ENCODE data around the gene C14orf180. TPM values are rescaled to one million over a fixed set of nuclear protein-coding genes. Genes with fewer than 3 reads are reported as not detected.

The C14orf180 gene
- polyA plus RNA-seq, 1 experiment = not detected

DNA sequence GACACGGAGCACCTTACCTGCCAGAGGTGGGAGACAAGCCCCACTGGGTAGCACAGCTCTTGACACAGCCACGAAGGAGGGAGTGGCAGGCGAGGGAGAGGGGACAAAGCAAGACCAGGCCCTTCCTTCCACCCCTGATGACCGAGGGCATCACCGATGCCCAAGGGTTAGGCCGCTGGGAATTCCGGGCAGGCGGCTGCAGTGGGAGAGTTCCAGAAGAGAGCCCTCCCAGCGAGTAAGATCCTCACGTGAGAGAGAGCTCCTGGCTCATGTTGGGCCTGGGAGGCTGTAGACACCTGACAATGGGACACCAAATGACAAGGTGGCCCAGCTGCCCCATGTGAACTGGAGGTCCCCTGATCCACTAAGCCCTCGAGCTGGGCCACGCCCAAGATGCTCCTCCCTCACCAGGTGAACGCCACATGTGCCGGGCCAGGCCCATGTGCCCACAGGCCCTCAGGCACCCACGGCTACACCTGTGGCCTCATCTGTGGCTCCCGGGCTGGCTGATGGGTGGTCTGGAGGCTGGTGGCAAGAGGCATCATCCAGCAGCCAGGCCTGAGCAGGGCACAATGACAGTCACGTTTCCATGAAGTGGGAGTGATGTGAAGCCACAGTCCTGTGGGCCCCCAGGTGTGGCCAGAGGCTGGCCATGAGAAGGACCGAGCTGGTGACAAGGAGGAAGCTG lies 32.1 kb upstream of the C14orf180 start:
- POLR2A ChIA-PET = no interaction called here
- TF ChIP-seq, protein P1, sequence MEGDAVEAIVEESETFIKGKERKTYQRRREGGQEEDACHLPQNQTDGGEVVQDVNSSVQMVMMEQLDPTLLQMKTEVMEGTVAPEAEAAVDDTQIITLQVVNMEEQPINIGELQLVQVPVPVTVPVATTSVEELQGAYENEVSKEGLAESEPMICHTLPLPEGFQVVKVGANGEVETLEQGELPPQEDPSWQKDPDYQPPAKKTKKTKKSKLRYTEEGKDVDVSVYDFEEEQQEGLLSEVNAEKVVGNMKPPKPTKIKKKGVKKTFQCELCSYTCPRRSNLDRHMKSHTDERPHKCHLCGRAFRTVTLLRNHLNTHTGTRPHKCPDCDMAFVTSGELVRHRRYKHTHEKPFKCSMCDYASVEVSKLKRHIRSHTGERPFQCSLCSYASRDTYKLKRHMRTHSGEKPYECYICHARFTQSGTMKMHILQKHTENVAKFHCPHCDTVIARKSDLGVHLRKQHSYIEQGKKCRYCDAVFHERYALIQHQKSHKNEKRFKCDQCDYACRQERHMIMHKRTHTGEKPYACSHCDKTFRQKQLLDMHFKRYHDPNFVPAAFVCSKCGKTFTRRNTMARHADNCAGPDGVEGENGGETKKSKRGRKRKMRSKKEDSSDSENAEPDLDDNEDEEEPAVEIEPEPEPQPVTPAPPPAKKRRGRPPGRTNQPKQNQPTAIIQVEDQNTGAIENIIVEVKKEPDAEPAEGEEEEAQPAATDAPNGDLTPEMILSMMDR (IDR thresholded peaks at IDR 0.05; ENCODE audit: low read depth, low read length) = no peak
- DNase-seq (ENCODE audit: low read depth, low spot score) = no peak
- Histone ChIP-seq H3K27ac (ENCODE audit: low read depth, low read length) (no peak overlapping the region), H3K4me3 (ENCODE audit: low read depth, low read length) (no peak overlapping the region), H3K27me3 (ENCODE audit: control insufficient read depth, insufficient read depth, low read length) (peaks cover 2% of the 10 kb centered on the region), H3K9me3 (ENCODE audit: control insufficient read depth, insufficient read depth, low read length) (no peaks in the 10 kb centered on the region)
- CTCF ChIA-PET = interaction anchor here (1.3 kb wide), 1 partner anchor 17 kb away, joined by 6 read pairs; no protein-coding TSS in a partner anchor

DNA sequence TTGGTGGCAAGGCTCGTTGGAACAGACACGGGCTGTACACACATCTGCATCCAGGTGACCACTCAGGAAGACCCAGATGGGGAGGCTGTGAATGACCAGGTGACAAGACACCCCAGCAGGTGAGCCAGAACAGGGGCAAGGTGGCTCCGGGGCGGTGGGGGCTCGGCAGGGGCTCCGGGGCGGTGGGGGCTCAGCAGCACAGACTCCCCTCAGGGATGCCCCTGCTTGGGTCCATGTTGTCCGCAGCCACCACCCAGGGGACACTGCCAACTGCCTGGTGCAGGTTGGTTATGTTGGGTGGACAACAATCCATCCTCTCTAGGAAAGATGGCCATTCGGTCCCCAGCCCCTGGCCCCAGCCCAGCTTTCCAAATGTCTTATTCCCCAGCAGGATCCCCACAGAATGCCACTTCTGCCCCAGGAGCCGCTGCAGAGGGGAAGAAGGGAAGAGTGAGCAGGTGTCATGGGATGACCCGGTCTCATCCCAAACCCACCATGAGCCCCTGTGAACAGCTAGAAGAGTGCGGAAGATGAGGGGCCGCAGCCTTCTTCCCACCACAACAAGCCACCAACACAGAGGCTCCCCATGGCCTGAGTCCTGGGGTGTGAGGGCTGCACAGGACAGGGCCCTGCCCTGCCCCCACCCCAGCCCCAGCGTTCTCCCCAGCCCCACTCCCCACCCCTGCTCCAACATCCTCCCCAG lies 31.4 kb upstream of the C14orf180 start:
- Histone ChIP-seq H3K27ac (ENCODE audit: low read depth, low read length) (no peak overlapping the region), H3K27me3 (ENCODE audit: control insufficient read depth, insufficient read depth, low read length) (peaks cover 2% of the 10 kb centered on the region), H3K9me3 (ENCODE audit: control insufficient read depth, insufficient read depth, low read length) (no peaks in the 10 kb centered on the region), H3K4me3 (ENCODE audit: low read depth, low read length) (no peak overlapping the region)
- TF ChIP-seq, protein P1 (IDR thresholded peaks at IDR 0.05; ENCODE audit: low read depth, low read length) = no peak
- ChIA-PET CTCF (interaction anchor here (1.3 kb wide), 1 partner anchor 16 kb away, joined by 6 read pairs; no protein-coding TSS in a partner anchor), POLR2A (no interaction called here)
- DNase-seq (ENCODE audit: low read depth, low spot score) = no peak

DNA sequence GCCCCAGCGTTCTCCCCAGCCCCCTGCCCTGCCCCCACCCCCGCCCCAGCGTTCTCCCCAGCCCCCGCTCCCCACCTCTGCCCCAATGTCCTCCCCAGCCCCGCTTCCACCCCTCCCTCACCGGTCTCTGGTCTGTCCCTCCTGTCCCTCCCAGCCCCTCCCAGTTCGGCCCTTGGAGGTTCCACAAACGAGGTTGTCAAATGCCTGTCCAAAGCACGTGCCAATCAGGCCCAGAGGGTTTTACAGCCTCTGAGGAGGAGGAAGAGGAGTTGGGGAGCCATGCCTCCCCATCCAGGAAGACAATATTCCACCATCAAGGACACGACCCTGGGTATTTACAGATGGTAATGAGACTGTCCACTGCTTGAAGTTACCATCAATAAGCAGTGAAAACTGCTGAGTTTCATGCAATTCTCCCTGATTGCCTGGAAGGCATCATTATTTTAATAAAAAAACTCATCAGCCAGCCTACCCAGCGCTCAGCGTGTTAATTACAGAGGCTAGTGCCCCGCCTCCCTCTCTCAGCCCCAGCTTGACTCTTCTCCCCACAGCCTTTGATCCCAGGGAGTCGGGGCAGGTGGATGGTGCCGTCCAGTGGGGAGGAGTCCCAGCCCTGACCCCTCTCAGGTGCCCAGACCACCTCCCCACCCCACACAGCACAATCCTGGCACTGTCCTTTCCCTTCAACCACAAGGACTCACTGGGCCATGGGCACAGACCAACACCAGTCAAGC lies 30.6 kb upstream of the C14orf180 start:
- peaks cover 2% of the 10 kb centered on the region for H3K27me3 ChIP-seq (ENCODE audit: control insufficient read depth, insufficient read depth, low read length)
- no peak for DNase-seq (ENCODE audit: low read depth, low spot score)
- POLR2A ChIA-PET = no interaction called here
- H3K27ac ChIP-seq (ENCODE audit: low read depth, low read length) = no peak overlapping the region
- CTCF ChIA-PET = no interaction called here
- no peak overlapping the region for H3K4me3 ChIP-seq (ENCODE audit: low read depth, low read length)
- TF ChIP-seq, protein P1 (IDR thresholded peaks at IDR 0.05; ENCODE audit: low read depth, low read length) = no peak
- H3K9me3 ChIP-seq (ENCODE audit: control insufficient read depth, insufficient read depth, low read length) = no peaks in the 10 kb centered on the region

DNA sequence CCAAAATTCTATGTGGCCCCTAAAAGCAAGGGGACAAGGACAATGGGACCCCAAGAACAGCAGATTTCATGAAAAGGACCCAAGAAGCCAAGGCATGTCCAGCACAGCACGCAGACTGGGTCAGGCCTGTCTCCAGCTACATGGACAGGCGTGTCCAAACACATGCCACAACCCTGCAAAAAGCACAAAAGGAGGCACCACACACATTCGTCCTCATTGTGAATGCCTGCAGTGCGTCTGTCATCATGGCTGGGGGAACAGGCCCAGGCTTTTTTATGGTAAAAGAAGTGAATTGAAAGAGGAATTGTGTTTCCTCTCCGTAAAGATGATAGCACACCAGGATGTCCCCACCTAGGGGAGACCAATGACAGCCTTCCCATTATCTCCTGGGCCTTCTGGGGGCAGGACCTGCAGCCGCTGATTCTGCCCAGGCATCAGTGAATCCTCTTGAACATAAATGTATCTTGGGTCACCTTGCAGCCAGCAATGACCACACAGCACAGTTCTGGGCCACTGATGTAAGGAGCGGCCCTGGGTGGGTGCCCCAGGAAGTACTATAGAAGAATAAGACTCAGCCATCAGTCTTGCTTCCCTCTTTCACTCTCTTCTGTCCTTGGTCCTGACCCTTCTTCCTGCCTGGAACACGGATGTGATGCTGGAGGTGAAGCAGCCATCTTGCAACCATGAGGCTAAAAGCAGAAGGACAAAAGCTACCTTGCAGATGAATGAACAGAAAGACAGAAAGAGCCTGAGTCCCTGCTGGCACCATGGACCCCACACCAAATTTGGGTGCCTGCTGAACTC lies 29.8 kb upstream of the C14orf180 start:
- H3K27ac ChIP-seq (ENCODE audit: low read depth, low read length) = no peak overlapping the region
- POLR2A ChIA-PET = no interaction called here
- H3K9me3 ChIP-seq (ENCODE audit: control insufficient read depth, insufficient read depth, low read length) = no peaks in the 10 kb centered on the region
- H3K4me3 ChIP-seq (ENCODE audit: low read depth, low read length) = no peak overlapping the region
- CTCF ChIA-PET = no interaction called here
- no peak for DNase-seq (ENCODE audit: low read depth, low spot score)
- TF ChIP-seq, protein P1 (IDR thresholded peaks at IDR 0.05; ENCODE audit: low read depth, low read length) = no peak
- H3K27me3 ChIP-seq (ENCODE audit: control insufficient read depth, insufficient read depth, low read length) = peaks cover 5% of the 10 kb centered on the region
